Smooth muscle cell (in vitro differentiated cells): ENCODE measurements around the gene OGDH. TPM values are rescaled to one million over a fixed set of nuclear protein-coding genes. Genes with fewer than 3 reads are reported as not detected.

Experiments used
- DNase-seq: peaks from one replicate; lab custom pipeline; 2025; ENCODE audit not compliant: unreplicated experiment; lab: John Stamatoyannopoulos, UW
- H2AFZ ChIP-seq: fragments of 200-600 bp; sonication (generic); 2 replicates; pipeline ENCODE4 v1.6.0; 2016; ENCODE audit warnings: antibody characterized with exemption, low read depth, mild to moderate bottlenecking
- H3F3A ChIP-seq: fragments of 200-600 bp; sonication (generic); 2 replicates; pipeline ENCODE4 v1.6.0; 2017; ENCODE audit warnings: antibody characterized with exemption, low read depth
- H3K27ac ChIP-seq: fragments of 200-600 bp; sonication (generic); 2 replicates; pipeline ENCODE4 v1.5.1; 2016; ENCODE audit warnings: low read depth, mild to moderate bottlenecking
- H3K27me3 ChIP-seq: fragments of 200-600 bp; sonication (generic); 2 replicates; pipeline ENCODE4 v1.6.1; 2016; ENCODE audit warnings: low read depth, mild to moderate bottlenecking
- H3K36me3 ChIP-seq: fragments of 200-600 bp; sonication (generic); 2 replicates; pipeline ENCODE4 v1.5.1; 2016; ENCODE audit warnings: low read depth
- H3K4me1 ChIP-seq: fragments of 200-600 bp; sonication (generic); 2 replicates; pipeline ENCODE4 v1.5.1; 2016; ENCODE audit warnings: low read depth
- H3K4me2 ChIP-seq: fragments of 200-600 bp; sonication (generic); 2 replicates; pipeline ENCODE4 v1.6.0; 2016; ENCODE audit warnings: mild to moderate bottlenecking
- H3K4me3 ChIP-seq: fragments of 200-600 bp; sonication (generic); 2 replicates; pipeline ENCODE4 v1.5.1; 2016; ENCODE audit warnings: mild to moderate bottlenecking
- H3K79me2 ChIP-seq: fragments of 200-600 bp; sonication (generic); 2 replicates; pipeline ENCODE4 v1.6.0; 2016; ENCODE audit warnings: low read depth, mild to moderate bottlenecking
- H3K9ac ChIP-seq: fragments of 200-600 bp; sonication (generic); 2 replicates; pipeline ENCODE4 v1.6.0; 2016; ENCODE audit warnings: low read depth
- H3K9me3 ChIP-seq: fragments of 200-600 bp; sonication (generic); replicated peaks from 2 replicates; pipeline ENCODE4 v1.5.1; 2016; ENCODE audit warnings: low read depth
- H4K20me1 ChIP-seq: fragments of 200-600 bp; sonication (generic); 2 replicates; pipeline ENCODE4 v1.6.0; 2016; ENCODE audit warnings: low read depth
- CTCF ChIP-seq: fragments of 200-600 bp; sonication (generic); IDR thresholded peaks from 2 replicates; pipeline ENCODE4 v1.5.1; 2017; ENCODE audit warnings: borderline replicate concordance, mild to moderate bottlenecking, antibody characterized with exemption; ENCODE audit not compliant: insufficient read depth, poor library complexity, severe bottlenecking
- WGBS: methylation state at CpG from one replicate; pipeline ENCODE4 v1.1.7; 2016; ENCODE audit warnings: low lambda C conversion rate; 5-methylcytosine and 5-hydroxymethylcytosine counted together
- polyA plus RNA-seq: library from polyadenylated mRNA; unstranded; fragments of >200 nt; fragmentation: Nextera tagmentation; extraction: Ambion mirVana; gene quantifications from 2 replicates; pipeline ENCODE4 v1.2.1, GENCODE V29; 2016
- total RNA-seq: library from RNA; depleted of rRNA; stranded (reverse); fragments of >200 nt; gene quantifications from 2 replicates; pipeline ENCODE4 v1.2.3, GENCODE V29; 2014

OGDH gene
- total and polyA plus RNA-seq, 2 experiments from 2014 or later: 32.6 to 34.2 TPM

GRCh38 chr7:44658979-44659378 is 52.6 kb downstream of the OGDH start:
- Histone ChIP-seq H2AFZ (no peak overlapping the region), H3K27ac (no peak overlapping the region), H3K79me2 (peaks cover 3% of the 10 kb centered on the region), H3K27me3 (no peaks in the 10 kb centered on the region), H3K4me1 (no peaks in the 10 kb centered on the region), H3K36me3 (peaks cover 37% of the 10 kb centered on the region), H3K4me2 (no peak overlapping the region), H4K20me1 (no peaks in the 10 kb centered on the region), H3K4me3 (no peak overlapping the region), H3K9ac (no peak overlapping the region), H3K9me3 (peaks cover 9% of the 10 kb centered on the region), H3F3A (no peaks in the 10 kb centered on the region)
- over 99% methylated on average over 7 of the region's 7 CpGs for WGBS
- no peak for TF ChIP-seq CTCF
- no peak for DNase-seq

DNA sequence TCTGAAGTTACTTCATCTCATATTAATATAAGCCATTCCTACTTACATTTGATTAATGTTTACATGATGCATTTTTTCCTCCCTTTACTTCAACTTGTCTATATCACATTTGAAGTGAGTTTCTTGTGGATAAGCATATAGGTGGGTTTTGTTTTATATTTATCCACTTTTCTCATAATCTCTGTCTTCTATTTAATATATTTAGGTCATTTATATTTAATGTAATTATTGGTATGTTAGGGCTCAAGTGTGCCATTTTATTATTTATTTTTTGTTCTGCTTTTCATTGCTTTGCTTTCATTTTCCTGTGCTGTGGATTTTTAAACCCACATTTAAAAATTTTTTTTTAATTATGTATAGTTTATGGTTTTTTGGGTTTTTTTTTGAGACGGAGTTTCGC is 54.8 kb downstream of the OGDH start:
- Histone ChIP-seq H3F3A (no peaks in the 10 kb centered on the region), H3K36me3 (peaks cover 34% of the 10 kb centered on the region), H3K4me3 (no peak overlapping the region), H4K20me1 (no peaks in the 10 kb centered on the region), H2AFZ (no peak overlapping the region), H3K4me2 (no peak overlapping the region), H3K79me2 (peaks cover 3% of the 10 kb centered on the region), H3K9me3 (peaks cover 9% of the 10 kb centered on the region), H3K27me3 (no peaks in the 10 kb centered on the region), H3K4me1 (no peaks in the 10 kb centered on the region), H3K9ac (no peak overlapping the region), H3K27ac (no peak overlapping the region)
- 68% methylated on average over 2 of the region's 2 CpGs for WGBS
- no peak for DNase-seq
- no peak for TF ChIP-seq CTCF

GRCh38 chr7:44664780-44665461 is 58.5 kb downstream of the OGDH start:
- Histone ChIP-seq H4K20me1 (no peaks in the 10 kb centered on the region), H3K9me3 (peaks cover 6% of the 10 kb centered on the region), H3K4me2 (no peak overlapping the region), H3K36me3 (peaks cover 13% of the 10 kb centered on the region), H3K4me1 (no peaks in the 10 kb centered on the region), H2AFZ (no peak overlapping the region), H3F3A (no peaks in the 10 kb centered on the region), H3K79me2 (peaks cover under 1% of the 10 kb centered on the region), H3K27ac (peak overlapping the region; percentile 40), H3K4me3 (no peak overlapping the region), H3K27me3 (no peaks in the 10 kb centered on the region), H3K9ac (no peak overlapping the region)
- WGBS: 98% methylated on average over 4 of the region's 4 CpGs
- TF ChIP-seq CTCF: no peak
- DNase-seq: no peak

DNA sequence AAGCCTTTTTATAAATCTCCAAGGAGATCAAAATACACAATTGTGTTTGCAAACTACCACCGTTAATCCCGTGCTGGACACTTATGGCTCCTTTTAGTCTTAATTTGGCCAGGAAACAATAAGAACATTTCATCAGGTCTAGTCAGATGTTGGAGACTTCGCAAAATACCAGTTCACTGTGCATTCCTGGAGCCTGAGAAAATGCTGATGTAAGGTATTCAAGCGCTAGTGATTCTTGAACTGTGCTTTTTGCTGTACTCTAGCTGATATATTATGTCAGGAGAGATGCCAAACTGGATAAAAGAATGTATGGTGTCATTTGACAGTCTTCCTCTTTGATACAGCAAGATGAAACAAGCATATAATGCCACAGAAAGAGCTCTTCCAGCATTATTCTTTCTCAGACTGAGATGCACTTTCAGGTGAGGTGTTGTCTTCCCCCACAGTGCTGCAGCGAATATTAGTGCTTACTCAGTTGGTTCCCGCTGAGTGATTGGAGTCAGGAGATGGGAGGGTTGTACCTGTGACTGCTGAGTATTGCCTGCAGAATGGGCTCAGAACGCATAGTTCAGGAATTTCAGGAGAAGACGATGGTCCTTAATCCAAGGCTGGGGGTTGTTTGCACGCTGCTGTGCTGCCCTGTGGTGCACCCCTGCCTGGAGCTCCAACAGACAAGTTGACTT is 59.2 kb downstream of the OGDH start:
- H3K4me3 ChIP-seq: no peak overlapping the region
- H3K4me1 ChIP-seq: no peaks in the 10 kb centered on the region
- no peak overlapping the region for H3K4me2 ChIP-seq
- H3K9ac ChIP-seq: no peak overlapping the region
- TF ChIP-seq CTCF: no peak
- H3K79me2 ChIP-seq: no peaks in the 10 kb centered on the region
- no peaks in the 10 kb centered on the region for H3K27me3 ChIP-seq
- H2AFZ ChIP-seq: no peak overlapping the region
- H3K36me3 ChIP-seq: peaks cover 6% of the 10 kb centered on the region
- peak overlapping the region; percentile 40 for H3K27ac ChIP-seq
- DNase-seq: no peak
- H3F3A ChIP-seq: no peaks in the 10 kb centered on the region
- no peaks in the 10 kb centered on the region for H3K9me3 ChIP-seq
- H4K20me1 ChIP-seq: no peaks in the 10 kb centered on the region
- 78% methylated on average over 9 of the region's 9 CpGs for WGBS
